Upper lobe of left lung (tissue), 4 donors: ENCODE results near the gene EEPD1.

ENCODE experiments used
- EP300 ChIP-seq, 4 donors: sonication (generic); formaldehyde crosslinking; IDR thresholded peaks; one replicate each; pipeline ENCODE4 v1.5.1; 2017; ENCODE audit warnings: antibody characterized with exemption in 4 of 4, control low read depth in 2 of 4
- POLR2A ChIP-seq, 4 donors: fragments of 450-650 bp; IDR thresholded peaks; one replicate each; pipeline ENCODE4 v1.5.1; 2016 to 2017; ENCODE audit warnings: antibody characterized with exemption in 4 of 4, mild to moderate bottlenecking in 2 of 4
- POLR2AphosphoS5 ChIP-seq, 2 donors: sonication (generic); formaldehyde crosslinking; IDR thresholded peaks; one replicate each; pipeline ENCODE4 v1.5.1; 2017; ENCODE audit warnings: antibody characterized with exemption in 2 of 2
- TF ChIP-seq, protein P1 (sequence below), 6 experiments: fragments of 450-650 bp in 4 of 6; fragments of 200-600 bp in 2 of 6; sonication (generic) in 2 of 6; IDR thresholded peaks; one replicate each; pipeline ENCODE4 v1.5.1; 2016 to 2019; ENCODE audit warnings: antibody characterized with exemption in 6 of 6

DNA sequence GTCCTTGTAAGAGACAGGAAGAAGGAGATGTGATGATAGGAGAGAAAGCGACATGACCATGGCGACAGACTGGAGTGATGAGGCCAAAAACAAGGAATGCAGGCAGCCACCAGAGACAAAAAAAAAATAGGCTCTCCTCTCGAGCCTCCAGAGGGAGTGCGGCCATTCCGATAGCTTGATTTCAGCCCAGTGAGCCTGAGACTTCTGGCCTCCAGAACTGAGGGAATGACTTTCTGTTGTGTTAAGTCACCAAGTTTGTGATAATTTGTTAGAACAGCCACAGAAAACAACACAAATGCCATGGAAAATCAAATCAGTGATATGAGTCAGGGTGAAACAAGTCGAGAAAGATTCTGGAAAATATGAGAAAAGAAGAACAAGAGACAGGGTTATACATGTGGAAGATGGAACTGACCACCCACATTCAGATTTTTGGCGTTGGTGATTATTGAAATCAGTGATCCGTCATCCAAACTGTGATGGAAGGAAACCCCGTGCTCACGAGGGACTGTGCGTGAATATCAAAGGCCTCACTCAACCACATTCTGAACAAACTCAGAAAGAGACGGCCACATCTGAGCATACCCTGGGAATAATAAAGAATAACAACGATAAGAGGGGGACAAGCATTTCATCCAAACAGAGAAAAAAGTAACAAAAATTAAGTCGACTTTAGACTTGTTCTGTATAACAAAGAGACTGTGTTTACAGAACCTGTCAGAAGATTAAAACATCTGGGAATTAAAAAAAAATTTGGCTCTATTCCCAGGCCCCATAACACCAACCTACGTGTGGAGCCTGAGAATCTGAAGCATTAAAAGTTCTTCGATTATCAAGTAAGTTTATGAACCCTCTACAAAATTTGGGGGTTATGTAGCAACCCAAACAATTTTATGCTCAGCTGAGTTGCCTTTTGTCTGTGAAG lies 72.1 kb downstream of the EEPD1 start:
- TF ChIP-seq, protein P1, sequence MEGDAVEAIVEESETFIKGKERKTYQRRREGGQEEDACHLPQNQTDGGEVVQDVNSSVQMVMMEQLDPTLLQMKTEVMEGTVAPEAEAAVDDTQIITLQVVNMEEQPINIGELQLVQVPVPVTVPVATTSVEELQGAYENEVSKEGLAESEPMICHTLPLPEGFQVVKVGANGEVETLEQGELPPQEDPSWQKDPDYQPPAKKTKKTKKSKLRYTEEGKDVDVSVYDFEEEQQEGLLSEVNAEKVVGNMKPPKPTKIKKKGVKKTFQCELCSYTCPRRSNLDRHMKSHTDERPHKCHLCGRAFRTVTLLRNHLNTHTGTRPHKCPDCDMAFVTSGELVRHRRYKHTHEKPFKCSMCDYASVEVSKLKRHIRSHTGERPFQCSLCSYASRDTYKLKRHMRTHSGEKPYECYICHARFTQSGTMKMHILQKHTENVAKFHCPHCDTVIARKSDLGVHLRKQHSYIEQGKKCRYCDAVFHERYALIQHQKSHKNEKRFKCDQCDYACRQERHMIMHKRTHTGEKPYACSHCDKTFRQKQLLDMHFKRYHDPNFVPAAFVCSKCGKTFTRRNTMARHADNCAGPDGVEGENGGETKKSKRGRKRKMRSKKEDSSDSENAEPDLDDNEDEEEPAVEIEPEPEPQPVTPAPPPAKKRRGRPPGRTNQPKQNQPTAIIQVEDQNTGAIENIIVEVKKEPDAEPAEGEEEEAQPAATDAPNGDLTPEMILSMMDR (IDR thresholded peaks at IDR 0.05) = no peak
- no peak for TF ChIP-seq EP300 (IDR thresholded peaks at IDR 0.05)
- TF ChIP-seq POLR2AphosphoS5 (IDR thresholded peaks at IDR 0.05) = no peak
- no peak for TF ChIP-seq POLR2A (IDR thresholded peaks at IDR 0.05)
